Jurkat, Clone E6-1 (cell line): ENCODE measurements around the gene TRAPPC14.

Source experiments
- DNase-seq: peaks from one replicate; pipeline ENCODE4 v3.0.0-alpha.2; 2011; ENCODE audit warnings: low read depth, low spot score
- H3K4me3 ChIP-seq: 2 replicates; pipeline ENCODE4 v1.5.1; 2011; ENCODE audit warnings: mild to moderate bottlenecking, low read length, control low read depth, moderate library complexity

TRAPPC14 gene

DNA sequence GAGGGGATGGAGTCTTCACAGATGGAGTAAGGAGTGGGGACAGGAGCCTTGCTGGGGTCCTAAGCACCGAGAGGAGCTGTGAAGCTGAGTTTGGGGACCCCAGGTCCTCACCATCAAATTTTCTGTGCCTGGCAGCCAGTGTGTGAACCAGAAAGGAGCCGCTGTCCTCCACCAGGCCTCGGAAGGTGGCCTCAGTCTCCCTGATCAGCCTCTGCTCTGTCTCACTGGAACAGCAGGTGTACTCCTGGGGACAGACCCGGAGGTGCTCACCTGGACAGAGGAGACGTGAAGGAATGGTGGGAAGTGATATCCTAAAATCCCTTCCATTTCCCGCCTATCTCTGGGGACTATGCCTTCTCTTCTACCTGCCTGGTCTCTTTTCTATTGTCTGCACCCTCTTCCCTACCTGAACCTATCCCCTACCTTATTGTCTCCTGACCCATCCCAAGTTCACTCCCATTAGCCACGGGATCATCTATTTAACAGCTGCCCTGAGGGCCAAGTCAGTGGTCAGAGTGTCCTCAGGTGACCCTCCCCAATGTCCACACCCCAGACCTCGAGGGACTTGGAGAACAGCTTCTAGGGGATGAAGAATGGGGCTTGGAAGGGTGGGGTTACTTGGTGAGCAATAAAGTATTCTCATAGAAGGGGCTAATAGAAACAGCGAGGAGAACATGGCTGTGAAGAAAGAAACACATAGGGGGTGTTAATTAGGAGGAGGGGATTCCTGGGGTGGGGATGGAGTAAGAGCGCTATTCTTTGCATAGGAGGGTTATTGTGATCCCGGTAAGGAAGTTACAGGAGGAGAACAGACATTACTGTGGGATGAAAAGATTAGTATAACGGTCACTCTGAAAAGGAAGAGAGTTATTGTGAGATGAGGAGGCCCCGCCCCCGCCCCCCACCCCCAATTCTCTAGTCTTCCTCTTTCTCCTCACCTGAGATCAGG is 17.8 kb upstream of the TRAPPC14 start:
- DNase-seq: no peak
- H3K4me3 ChIP-seq: peak overlapping the region; percentile 75

DNA sequence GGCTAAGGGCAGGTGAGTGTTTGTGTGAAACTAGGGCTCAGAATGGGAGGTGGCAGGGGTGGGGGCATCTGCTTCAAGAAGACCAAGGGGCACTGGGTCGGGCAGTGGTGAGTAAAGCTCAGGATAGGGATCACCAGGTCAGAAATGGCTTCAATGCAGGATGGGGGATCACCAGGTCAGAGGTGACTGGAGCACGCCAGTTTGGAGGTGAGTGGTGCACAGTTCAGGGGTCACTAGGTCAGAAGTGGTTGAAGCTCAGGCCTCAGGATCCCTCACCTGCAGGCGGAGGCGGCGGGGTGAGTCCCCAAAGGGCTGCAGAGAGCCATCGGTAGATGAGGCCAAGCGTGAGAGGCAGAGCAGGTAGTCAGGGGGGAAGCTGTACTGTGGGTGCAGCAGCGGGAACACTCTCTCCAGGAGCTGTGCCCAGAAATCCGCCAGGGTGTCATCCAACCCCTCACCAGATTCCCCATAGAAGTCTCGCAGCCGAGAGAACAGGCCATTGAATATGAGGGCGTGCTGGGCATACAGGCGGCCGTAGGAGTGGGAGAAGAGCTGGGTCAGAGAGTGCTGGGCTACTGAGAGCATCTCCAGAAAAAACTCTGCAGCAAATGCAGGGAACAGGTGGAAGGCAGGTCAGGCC is 16.9 kb upstream of the TRAPPC14 start:
- no peak for DNase-seq
- H3K4me3 ChIP-seq: no peak overlapping the region

DNA sequence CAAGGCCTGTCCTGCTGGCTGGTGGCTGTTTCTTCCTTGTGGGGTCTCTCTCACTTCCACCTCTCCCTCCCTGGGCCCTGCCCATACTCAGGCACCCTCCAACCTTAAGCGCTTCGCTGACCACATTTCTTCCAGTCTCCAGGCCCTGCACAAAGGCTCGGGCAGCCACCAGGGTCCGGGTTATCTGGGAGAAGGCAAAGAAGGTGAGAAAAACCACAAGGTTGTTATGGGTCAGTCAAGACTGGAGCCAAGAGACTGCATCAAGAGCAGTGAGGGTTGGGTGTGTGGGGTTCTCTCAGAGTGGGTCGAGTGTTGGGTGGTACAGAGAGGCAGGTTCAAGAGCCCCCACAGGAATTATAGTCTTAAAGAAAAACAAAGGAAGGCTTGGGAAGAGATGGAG is 16.1 kb upstream of the TRAPPC14 start:
- no peak overlapping the region for H3K4me3 ChIP-seq
- DNase-seq: no peak

DNA sequence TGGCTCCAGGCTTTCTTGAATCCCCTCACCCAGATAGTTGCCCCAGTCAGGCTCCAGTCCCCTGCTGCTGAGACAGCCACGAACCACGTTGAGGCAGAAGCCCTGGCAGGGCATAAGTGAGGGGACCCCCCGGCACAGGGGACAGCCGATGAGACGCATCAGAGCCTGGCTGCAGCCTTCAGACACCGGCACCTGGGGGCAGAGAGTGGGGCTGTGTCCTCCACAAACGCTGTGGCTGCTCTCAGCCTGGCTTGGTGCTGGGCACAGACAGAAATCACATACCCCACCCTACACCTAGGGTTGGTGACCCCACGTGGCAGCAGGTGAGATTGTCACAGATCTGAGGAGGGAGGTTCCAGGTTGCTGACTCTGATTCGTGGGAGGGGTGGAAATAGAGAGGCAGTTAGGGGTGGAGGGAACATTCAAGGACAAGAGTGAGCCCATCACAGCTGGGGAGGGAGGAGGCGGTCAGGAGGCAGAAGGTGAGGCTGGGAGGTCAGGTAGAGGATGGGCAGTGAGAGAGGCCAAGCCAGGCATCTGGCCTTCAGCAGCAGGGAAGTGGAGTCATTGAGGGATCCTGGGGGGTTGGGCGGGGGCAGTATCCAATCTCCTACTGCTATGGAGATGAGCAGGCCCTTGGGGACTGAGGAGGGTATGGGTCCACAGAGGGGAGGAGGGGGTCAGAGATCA is 15.4 kb upstream of the TRAPPC14 start:
- no peak overlapping the region for H3K4me3 ChIP-seq
- DNase-seq: no peak

DNA sequence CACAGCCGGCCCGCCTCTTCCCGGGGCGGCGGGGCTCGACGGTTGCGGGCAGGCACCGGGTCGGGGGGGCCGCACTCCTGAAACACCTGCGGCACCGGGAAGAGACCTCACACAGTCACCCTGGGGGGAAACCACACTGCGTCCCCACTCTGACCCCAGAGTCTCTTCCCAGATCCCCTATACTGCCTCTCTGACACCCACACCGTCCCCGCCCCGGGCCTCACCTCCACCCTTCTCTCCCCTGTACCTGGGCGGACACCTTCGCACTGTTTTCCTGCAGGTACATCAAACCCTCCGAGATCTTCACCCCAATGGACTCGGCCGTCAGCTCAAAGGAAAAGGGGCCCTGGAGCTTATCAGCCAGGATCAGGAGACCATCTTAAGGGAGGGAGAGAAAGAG is 13.3 kb upstream of the TRAPPC14 start:
- DNase-seq: no peak
- no peak overlapping the region for H3K4me3 ChIP-seq

DNA sequence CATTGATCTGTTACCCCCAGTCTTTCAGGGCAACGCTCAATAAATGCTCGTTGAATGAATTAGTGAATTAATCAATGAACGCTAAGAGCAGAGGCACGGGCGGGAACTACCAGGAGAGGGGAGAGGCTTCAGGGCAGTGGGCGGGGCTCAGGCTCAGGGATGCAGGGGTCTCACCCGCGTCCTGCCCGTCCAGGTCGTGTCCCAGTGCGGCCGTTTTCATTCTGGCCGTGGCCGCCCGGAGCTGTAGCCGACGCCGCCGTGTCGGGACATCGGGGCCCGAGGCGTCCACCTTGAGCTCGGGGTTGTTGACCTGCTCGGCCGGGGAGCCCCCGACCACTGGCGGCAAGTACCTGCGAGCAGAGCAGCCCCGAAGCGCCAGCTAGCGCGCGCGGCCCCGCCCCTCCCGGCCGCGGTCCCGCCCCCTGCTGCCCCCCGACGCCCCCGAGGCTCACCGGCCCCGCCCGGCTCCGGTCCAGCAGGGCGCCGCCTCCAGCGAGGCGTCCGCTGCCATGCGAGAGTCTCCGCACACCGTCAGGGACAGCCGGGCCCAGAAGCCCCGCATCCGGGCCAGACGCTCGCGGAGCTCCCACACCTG is 12.7 kb upstream of the TRAPPC14 start:
- no peak overlapping the region for H3K4me3 ChIP-seq

DNA sequence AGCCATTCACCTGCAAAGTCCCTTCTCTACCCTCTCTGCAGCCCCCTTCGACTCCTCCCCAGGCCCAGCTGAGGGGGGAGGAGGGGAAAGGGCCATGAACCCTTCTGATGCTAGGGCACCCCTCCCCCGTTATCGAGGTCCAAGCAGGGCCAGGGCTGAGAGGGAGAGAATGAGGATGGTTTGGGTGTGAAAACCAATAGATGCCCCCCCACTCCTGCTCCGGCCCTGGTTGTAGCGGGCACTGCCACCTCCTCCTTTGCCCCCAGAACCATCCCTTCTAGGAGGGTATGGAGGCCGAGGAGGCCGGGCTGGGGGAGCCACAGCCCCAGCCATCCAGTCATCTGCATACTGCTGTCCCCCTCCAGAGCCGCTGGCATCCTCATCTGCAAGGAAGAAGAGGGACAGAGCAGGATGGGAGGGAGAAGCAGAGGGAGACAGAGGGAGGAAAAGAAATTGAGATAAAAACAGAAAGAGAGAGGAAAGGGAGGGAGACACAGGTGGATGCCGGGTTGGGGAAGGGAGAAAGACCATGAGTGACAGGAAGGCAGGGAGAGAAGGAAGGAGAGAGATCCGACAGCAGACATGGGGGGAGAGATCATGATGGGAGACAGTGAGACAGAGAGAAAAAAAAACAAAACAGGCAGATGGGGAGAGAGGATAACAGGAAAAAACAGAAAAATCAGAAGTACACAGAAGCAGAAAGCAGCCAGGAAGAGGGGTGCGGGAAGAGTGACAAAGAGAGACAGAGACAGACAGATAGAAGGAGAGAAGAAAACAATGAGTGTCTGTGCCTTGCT is 11.8 kb upstream of the TRAPPC14 start:
- no peak for DNase-seq
- no peak overlapping the region for H3K4me3 ChIP-seq

More for the DNA sequence above, 12.7 kb upstream of the TRAPPC14 start:
- no peak for DNase-seq

DNA sequence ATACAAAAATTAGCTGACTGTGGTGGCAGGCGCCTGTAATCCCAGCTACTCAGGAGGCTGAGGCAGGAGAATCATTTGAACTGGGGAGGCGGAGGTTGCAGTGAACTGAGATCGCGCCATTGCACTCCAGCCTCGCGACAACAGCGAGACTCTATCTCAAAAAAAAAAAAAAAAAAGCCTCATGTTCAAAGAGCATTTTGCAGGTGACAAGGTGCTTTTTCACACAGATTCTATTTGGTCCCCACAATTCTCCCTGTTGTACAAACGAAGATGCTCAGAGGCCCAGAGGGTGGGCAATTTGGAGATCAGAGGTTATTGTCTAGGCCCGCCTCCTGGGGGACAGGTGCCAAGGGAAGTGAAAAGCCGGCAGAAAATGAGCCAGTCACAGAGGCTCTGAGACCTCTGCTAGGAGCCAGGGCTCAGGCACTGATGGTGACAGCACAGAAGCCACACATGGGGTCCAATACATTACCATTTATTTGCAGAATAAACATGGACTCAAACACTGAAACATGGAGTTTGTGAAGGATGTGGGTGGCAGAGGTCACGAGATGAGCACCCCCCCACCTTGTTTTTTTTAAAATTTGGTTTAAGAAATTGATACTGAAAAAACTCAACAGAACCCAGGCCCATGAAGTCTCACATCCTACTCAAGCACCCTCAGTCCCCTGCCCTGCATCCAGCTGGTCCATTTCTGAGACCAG is 10.8 kb upstream of the TRAPPC14 start:
- DNase-seq: no peak
- H3K4me3 ChIP-seq: no peak overlapping the region

DNA sequence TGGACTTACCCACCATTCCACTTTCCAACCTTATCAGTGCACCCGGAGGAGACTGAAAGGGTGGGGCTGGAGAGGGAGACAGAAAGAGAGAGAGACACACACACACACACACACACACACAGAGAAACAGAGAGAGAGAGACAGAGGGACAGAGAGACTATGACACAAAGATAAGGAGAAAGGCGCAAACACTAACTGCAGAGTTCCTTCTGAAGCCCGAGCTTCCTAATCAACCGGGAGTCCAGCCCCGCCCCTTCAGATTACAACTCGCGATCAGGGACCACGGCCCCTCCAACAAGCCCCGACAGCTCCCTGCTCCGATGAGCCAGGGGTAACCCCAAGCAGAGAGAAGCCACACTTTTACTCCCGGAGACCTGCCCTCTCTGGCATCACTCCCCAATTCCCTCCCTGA is 9.4 kb upstream of the TRAPPC14 start:
- H3K4me3 ChIP-seq: peak overlapping the region; percentile 46
- no peak for DNase-seq

DNA sequence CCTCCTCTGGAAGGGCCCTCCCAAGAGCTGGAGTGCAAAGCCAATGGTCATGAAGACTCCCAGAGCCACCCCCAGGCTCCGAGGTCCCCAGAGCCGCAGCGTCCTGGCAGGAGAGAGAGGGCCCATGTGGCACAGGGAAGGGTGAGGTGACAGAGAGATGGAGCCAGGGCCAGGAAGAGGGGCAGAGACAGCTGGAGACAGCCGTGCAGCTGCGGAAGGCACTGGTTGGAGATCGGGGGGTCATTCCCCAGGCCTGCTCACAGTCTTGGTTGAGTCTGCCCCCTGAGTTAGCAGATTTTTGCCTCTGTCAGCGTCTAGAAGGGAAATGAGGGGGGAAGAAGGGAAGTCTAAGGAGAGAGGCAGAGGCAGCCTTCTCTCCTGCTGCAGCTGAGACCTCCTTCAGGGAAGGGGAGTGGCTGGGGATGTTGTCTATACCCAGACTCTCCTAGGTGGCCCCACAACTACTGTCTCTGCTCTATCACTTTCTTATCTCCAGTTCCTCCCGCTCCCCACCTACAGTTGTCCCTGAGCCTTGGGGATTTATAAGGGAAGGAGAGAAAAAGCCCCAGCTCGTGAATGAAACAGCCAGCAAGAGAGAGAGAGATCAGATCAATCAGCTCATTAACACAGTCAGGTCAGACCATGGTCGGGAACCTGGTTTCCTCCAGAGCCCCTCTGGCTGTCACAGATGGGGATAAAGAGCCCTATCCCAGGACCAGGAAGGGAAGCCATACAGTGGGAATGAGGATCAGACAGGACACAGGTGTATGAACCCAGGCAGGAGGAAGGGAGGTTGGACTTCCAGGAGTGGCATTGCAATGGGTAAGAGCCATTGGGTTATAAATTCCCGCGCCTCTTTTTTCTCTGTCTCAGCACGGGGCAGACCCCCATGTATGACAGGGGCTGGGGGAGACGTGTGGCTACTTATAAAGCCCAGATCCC is 8.7 kb upstream of the TRAPPC14 start:
- no peak for DNase-seq
- no peak overlapping the region for H3K4me3 ChIP-seq

DNA sequence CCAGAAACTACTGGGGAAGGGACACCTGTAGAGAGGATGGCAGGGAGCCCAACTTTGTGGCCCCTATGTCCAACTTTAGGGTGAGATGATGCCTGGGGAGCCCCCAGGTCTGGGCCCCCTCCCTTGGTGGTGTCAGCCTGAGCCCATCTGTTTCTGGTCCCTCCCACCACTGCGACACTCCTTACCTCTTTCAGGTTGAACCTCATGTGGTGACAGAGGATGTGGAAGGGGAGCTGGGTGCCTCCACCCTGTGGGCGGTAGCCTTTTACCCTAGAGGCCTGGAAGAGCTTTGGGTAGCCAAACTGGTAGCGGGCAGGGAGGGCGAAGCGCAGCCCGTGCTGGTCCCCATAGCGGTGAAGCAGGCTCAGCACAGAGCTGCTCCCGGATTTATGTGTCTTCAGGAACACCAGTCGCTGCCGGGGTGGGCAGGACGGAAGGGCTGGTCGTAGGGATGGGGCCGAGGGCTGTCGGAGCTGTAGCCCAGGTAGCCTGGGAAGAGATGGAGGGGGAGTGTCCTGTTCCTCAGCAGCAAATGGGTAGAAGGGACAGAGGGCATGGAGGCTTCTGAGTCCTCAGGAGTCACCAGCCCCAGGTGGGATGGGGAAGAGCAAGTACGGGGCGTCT is 7.9 kb upstream of the TRAPPC14 start:
- no peak for DNase-seq
- H3K4me3 ChIP-seq: no peak overlapping the region

DNA sequence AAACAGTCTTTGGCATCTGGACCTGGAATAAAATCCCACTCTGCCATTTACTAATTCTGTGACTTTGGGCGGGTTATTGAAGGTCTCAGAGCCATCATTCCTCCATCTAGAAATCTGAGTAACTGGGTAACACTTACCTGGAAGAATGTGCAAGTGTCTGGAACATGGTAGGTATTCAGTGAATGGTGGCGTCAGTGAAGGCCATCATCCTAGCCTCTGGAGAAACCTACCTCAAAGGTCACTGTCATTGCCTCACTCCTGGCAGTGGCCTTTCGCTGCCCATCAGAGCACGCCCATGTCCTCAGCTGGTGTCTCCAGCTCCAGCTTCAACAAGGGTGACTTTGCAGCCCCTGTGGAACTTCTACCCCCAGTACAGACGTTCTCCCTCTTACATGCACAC is 5.3 kb upstream of the TRAPPC14 start:
- DNase-seq: no peak
- no peak overlapping the region for H3K4me3 ChIP-seq

DNA sequence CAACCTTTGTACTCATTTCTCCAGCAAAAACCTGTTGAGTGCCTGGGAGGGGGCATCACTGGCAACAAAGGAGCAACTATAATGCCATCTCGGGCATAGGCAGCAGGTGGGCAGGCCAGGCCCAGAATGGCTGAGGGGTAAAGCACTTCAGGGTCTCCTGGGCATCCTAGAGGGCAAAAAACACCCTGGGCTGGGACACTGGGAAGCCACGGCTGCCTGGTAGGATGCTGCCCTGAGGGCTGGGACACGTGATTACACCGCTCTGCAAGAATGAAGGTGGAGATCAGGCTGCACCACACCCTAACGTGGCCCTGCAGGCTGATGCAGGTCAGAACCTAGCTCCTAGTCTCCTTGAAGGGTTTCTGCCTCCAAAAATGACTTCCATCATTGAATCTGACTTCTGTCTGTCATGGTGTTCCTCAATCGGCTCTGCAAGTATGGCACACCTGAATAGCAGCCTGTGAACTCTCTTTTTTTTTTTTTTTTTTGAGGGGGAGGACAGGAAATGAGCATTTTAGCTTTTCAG is 4.5 kb upstream of the TRAPPC14 start:
- no peak overlapping the region for H3K4me3 ChIP-seq
- no peak for DNase-seq

DNA sequence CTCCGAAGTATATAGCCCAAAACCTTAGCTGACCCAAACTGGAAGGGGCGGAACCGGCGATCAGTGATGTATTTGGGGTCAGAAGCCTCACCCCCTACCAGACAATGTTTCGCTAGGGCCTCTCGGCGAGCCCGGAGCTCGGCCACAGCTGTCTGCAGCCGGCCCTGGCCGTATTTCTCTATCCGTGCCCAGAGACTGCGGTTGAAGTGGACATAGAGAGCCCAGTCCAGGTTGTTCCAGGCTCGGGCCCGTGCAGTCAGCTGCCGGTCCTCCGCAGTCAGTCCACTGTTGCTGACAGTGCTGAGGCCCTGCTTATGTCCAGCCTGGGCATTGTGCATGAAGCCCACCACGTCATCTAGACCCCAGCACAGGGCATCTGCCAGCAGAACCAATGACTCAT is 1.5 kb upstream of the TRAPPC14 start:
- no peak for DNase-seq
- no peak overlapping the region for H3K4me3 ChIP-seq

DNA sequence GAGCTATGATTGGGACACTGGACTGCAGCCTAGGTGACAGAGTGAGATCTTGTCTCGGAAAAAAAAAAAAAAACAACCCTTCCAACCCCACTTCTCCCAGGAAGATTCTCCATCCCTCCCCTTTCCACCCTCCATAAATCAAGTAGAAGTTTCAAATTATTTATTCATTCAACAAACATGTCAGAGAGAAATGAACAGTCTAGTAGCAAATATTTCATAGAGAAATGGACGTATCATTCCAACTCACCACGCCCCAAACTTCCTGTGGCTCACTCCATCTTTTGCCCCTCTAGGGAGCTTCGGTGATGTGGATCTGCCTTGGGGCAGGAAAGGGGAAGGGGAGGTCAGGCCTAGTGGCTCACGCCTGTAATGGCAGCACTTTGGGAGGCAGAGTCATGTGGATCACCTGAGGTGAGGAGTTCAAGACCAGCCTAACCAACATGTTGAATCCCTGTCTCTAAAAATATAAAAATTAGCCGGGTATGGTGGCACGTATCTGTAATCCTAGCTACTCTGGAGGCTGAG is 638 bp upstream of the TRAPPC14 start:
- DNase-seq: no peak
- peak overlapping the region; percentile 62 for H3K4me3 ChIP-seq
